ENCODE data around the gene OGFOD3.

- no peak for TF ChIP-seq CTCF (IDR thresholded peaks at IDR 0.05)
- no peak for TF ChIP-seq POLR2A (IDR thresholded peaks at IDR 0.05)
- TF ChIP-seq POLR2AphosphoS5 (IDR thresholded peaks at IDR 0.05), result no peak
- no peak for TF ChIP-seq EP300 (IDR thresholded peaks at IDR 0.05)
Measured at GRCh38 chr17:82344175-82344907, 74.0 kb downstream of the OGFOD3 start.

Data from stomach (tissue), 4 donors.